Measurements from ENCODE around the gene BEND7. TPM values are rescaled to one million over a fixed set of nuclear protein-coding genes. Genes with fewer than 3 reads are reported as not detected.

Gene BEND7
- total and polyA plus RNA-seq, 9 of the 15 experiments (the other 6 are each of a cell fraction or from before 2014, with no cell fraction given) = 1.3 to 11.4 (median 5.2) TPM

- TF ChIP-seq ZNF766 (CRISPR knock-in tag; conservative IDR thresholded peaks at IDR 0.05) (peak; percentile 69; the same call in 1 of the 2 replicates), TCFL5 (CRISPR knock-in tag; conservative IDR thresholded peaks at IDR 0.05) (no peak), MAFG (tag; conservative IDR thresholded peaks at IDR 0.05) (peak; percentile 77), SMARCC2 (IDR thresholded peaks at IDR 0.05; ENCODE audit: low read depth) (peak; percentile 99), HSF4 (CRISPR knock-in tag; IDR thresholded peaks at IDR 0.05; ENCODE audit: borderline replicate concordance) (no peak), FOXO4 (CRISPR knock-in tag; IDR thresholded peaks at IDR 0.05) (no peak), ADNP (tag; IDR thresholded peaks at IDR 0.05) (peak; percentile 94), ZNF354B (CRISPR knock-in tag; IDR thresholded peaks at IDR 0.05) (no peak), HDAC3 (IDR thresholded peaks at IDR 0.05; ENCODE audit: borderline replicate concordance, partially characterized antibody) (peak; percentile 92), TEAD4 (IDR thresholded peaks at IDR 0.05; ENCODE audit: low read length) (peak; percentile 96), TEAD4 (CRISPR knock-in tag; IDR thresholded peaks at IDR 0.05; ENCODE audit: borderline replicate concordance) (no peak), MIER1 (IDR thresholded peaks at IDR 0.05; ENCODE audit: low read depth) (0 out of 2 replicates have a peak, but pooled peaks have one; percentile 21), ZNF780A (CRISPR knock-in tag; IDR thresholded peaks at IDR 0.05) (no peak), E2F5 (CRISPR knock-in tag; IDR thresholded peaks at IDR 0.05) (no peak), ZNF699 (CRISPR knock-in tag; IDR thresholded peaks at IDR 0.05; ENCODE audit: insufficient replicate concordance) (no peak), NR2C2 (CRISPR knock-in tag; IDR thresholded peaks at IDR 0.05) (no peak), NR2C2 (tag; IDR thresholded peaks at IDR 0.05) (peak; percentile 76), CBX5 (IDR thresholded peaks at IDR 0.05; ENCODE audit: borderline replicate concordance, low read depth) (0 out of 2 replicates have a peak, but pooled peaks have one; percentile 19), CC2D1A (IDR thresholded peaks at IDR 0.05) (peak; percentile 87; the same call in 1 of the 2 replicates), ELK1 (CRISPR knock-in tag; IDR thresholded peaks at IDR 0.05) (no peak)
Measured at GRCh38 chr10:13404305-13404759, 124.5 kb downstream of the BEND7 start (continued).

Data from K562 (cell line).